Osteoblast (primary cell): ENCODE measurements around the gene NOP56. TPM values are rescaled to one million over a fixed set of nuclear protein-coding genes. Genes with fewer than 3 reads are reported as not detected.

Source experiments
- DNase-seq: peaks from one replicate; pipeline ENCODE4 v3.0.0; 2011; ENCODE audit warnings: low spot score, mixed read lengths; ENCODE audit not compliant: insufficient read length; ENCODE audit errors: missing footprints
- H2AFZ ChIP-seq: 2 replicates; pipeline ENCODE4 v1.6.0; 2011; ENCODE audit warnings: mild to moderate bottlenecking, low read length
- H3K27ac ChIP-seq: 2 replicates; pipeline ENCODE4 v1.5.1; 2011; ENCODE audit warnings: mild to moderate bottlenecking, low read depth, low read length, moderate library complexity
- H3K27me3 ChIP-seq: 2 replicates; pipeline ENCODE4 v1.6.0; 2012; ENCODE audit warnings: mild to moderate bottlenecking, control low read depth, inconsistent platforms, low read length, moderate library complexity; ENCODE audit not compliant: insufficient read depth
- H3K36me3 ChIP-seq: 2 replicates; pipeline ENCODE4 v1.5.1; 2011; ENCODE audit warnings: mild to moderate bottlenecking, low read length, control low read depth, moderate library complexity; ENCODE audit not compliant: insufficient read depth
- H3K4me1 ChIP-seq: 2 replicates; pipeline ENCODE4 v1.5.1; 2011; ENCODE audit warnings: mild to moderate bottlenecking, low read length, control low read depth, moderate library complexity; ENCODE audit not compliant: insufficient read depth
- H3K4me2 ChIP-seq: 2 replicates; pipeline ENCODE4 v1.6.0; 2011; ENCODE audit warnings: mild to moderate bottlenecking, low read length; ENCODE audit not compliant: insufficient read depth
- H3K4me3 ChIP-seq: fragments of 200-600 bp; sonication (generic); 3 replicates; pipeline ENCODE4 v1.5.1; 2012; ENCODE audit warnings: mild to moderate bottlenecking, low read length, inconsistent platforms; ENCODE audit not compliant: insufficient read depth
- H3K79me2 ChIP-seq: 2 replicates; pipeline ENCODE4 v1.6.0; 2012; ENCODE audit warnings: mild to moderate bottlenecking, low read length, control low read depth, inconsistent platforms; ENCODE audit not compliant: insufficient read depth
- H3K9me3 ChIP-seq: 2 replicates; pipeline ENCODE4 v1.5.1; 2011; ENCODE audit warnings: low read depth, low read length, control low read depth
- H4K20me1 ChIP-seq: 2 replicates; pipeline ENCODE4 v1.6.0; 2012; ENCODE audit warnings: mild to moderate bottlenecking, low read length, control low read depth; ENCODE audit not compliant: insufficient read depth
- CTCF ChIP-seq: IDR thresholded peaks from 2 replicates; pipeline ENCODE4 v1.5.1; 2011; ENCODE audit warnings: mild to moderate bottlenecking, low read depth, low read length, moderate library complexity; ENCODE audit errors: extremely low read depth
- total RNA-seq: library from RNA; depleted of rRNA; stranded (reverse); fragments of >200 nt; gene quantifications from 2 replicates; pipeline ENCODE4 v1.2.3, GENCODE V29; 2012

The NOP56 gene
- total RNA-seq, 1 donor, result 91.2 TPM

- Histone ChIP-seq H3K4me2 (no peak overlapping the region), H3K4me1 (no peaks in the 10 kb centered on the region), H3K4me3 (no peak overlapping the region), H3K27ac (no peak overlapping the region), H3K36me3 (peaks cover 3% of the 10 kb centered on the region), H2AFZ (no peak overlapping the region), H4K20me1 (no peaks in the 10 kb centered on the region), H3K79me2 (no peaks in the 10 kb centered on the region), H3K9me3 (no peaks in the 10 kb centered on the region), H3K27me3 (no peaks in the 10 kb centered on the region)
- TF ChIP-seq CTCF, result no peak
- no peak for DNase-seq
Observed at GRCh38 chr20:2640260-2640659, 12.2 kb upstream of the NOP56 start.

GRCh38 chr20:2640899-2641298 lies 11.5 kb upstream of the NOP56 start:
- H3K27me3 ChIP-seq, result no peaks in the 10 kb centered on the region
- DNase-seq, result no peak
- no peak for TF ChIP-seq CTCF
- H3K36me3 ChIP-seq, result peaks cover 3% of the 10 kb centered on the region
- H4K20me1 ChIP-seq, result no peaks in the 10 kb centered on the region
- H3K4me3 ChIP-seq, result no peak overlapping the region
- H2AFZ ChIP-seq, result no peak overlapping the region
- H3K79me2 ChIP-seq, result no peaks in the 10 kb centered on the region
- no peak overlapping the region for H3K27ac ChIP-seq
- H3K9me3 ChIP-seq, result no peaks in the 10 kb centered on the region
- H3K4me1 ChIP-seq, result no peaks in the 10 kb centered on the region
- H3K4me2 ChIP-seq, result no peak overlapping the region

- Histone ChIP-seq H3K79me2 (no peaks in the 10 kb centered on the region), H2AFZ (no peak overlapping the region), H3K4me2 (no peak overlapping the region), H3K4me1 (no peaks in the 10 kb centered on the region), H4K20me1 (no peaks in the 10 kb centered on the region), H3K36me3 (peaks cover 3% of the 10 kb centered on the region), H3K9me3 (no peaks in the 10 kb centered on the region), H3K4me3 (no peak overlapping the region), H3K27me3 (no peaks in the 10 kb centered on the region), H3K27ac (no peak overlapping the region)
- DNase-seq, result no peak
- TF ChIP-seq CTCF, result no peak
Observed at GRCh38 chr20:2643708-2644107, 8.7 kb upstream of the NOP56 start.

GRCh38 chr20:2652724-2653555 lies 508 bp downstream of the NOP56 start:
- H3K36me3 ChIP-seq, result peaks cover 40% of the 10 kb centered on the region

More at GRCh38 chr20:2652724-2653555, 508 bp downstream of the NOP56 start:
- H3K27me3 ChIP-seq, result no peaks in the 10 kb centered on the region
- H3K4me2 ChIP-seq, result peak overlapping the region; percentile 100
- peak; percentile 76 for DNase-seq
- H3K4me1 ChIP-seq, result peaks cover 22% of the 10 kb centered on the region
- no peak for TF ChIP-seq CTCF
- peaks cover 53% of the 10 kb centered on the region for H3K79me2 ChIP-seq
- H3K9me3 ChIP-seq, result no peaks in the 10 kb centered on the region
- peak overlapping the region; percentile 79 for H3K27ac ChIP-seq
- peak overlapping the region; percentile 98 for H3K4me3 ChIP-seq
- peaks cover 38% of the 10 kb centered on the region for H4K20me1 ChIP-seq
- H2AFZ ChIP-seq, result peak overlapping the region; percentile 93
